Measurements from ENCODE around the gene BHLHA15.

GRCh38 chr7:98209166-98209920, 1.9 kb upstream of the BHLHA15 start:
- TF ChIP-seq CTCF (IDR thresholded peaks at IDR 0.05) (no peak), POLR2A (IDR thresholded peaks at IDR 0.05; ENCODE audit: low read depth) (no peak), EP300 (IDR thresholded peaks at IDR 0.05) (no peak), POLR2AphosphoS5 (IDR thresholded peaks at IDR 0.05) (no peak)
